ENCODE measurements around the gene LYRM9. TPM values are rescaled to one million over a fixed set of nuclear protein-coding genes. Genes with fewer than 3 reads are reported as not detected.
"Not testable (repeated sequence)": the region's sequence is repeated elsewhere in the genome, so short reads cannot be mapped to it uniquely, and the experiment has no call there.

The LYRM9 gene
- total and polyA plus RNA-seq, 7 donors: 2.1 to 27.1 (median 15.5) TPM

DNA sequence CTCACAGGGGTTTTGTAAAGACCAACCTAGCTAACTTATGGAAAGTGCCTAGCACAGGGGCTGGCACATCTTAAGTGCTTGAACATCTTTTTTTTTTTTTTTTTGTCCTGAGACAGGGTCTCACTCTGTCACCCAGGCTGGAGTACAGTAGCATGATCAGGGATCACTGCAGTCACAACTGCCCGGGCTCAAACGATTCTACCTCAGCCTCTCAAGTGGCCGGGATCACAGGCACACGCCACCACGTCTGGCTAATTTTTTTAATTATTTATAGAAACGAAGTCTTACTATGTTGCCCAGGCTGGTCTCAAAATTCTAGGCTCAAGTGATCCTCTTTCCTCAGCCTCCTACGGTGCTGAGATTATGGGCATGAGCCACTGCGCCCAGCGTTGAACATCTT, 1.3 kb downstream of the LYRM9 start:
- DNase-seq: no peak
- Histone ChIP-seq H3K9me3 (no peaks in the 10 kb centered on the region), H3K4me3 (no peak overlapping the region), H3K27me3 (peaks cover 0 to 15% (median 0%) of the 10 kb centered on the region in 3 donors), H3K27ac (no peak overlapping the region), H3K4me1 (peaks cover 0 to 12% (median 9%) of the 10 kb centered on the region in 4 donors), H3K36me3 (no peaks in the 10 kb centered on the region)
- 95 to 97% methylated on average over 9 of the region's 9 CpGs for WGBS, 2 donors
- intact Hi-C loops (cut with DNase I): loop anchor here (2.0 to 10.0 kb wide), 2 partner anchors 149 to 463 kb away; partner anchors contain the start of gene POLDIP2
- TF ChIP-seq POLR2A (IDR thresholded peaks at IDR 0.05): no peak
- TF ChIP-seq CTCF (IDR thresholded peaks at IDR 0.05): no peak

GRCh38 chr17:27889711-27890251, 3.4 kb downstream of the LYRM9 start:
- 96% methylated on average over 4 of the region's 4 CpGs for WGBS, 2 donors
- Histone ChIP-seq H3K4me1 (peaks cover 0 to 12% (median 9%) of the 10 kb centered on the region in 4 donors), H3K4me3 (no peak overlapping the region), H3K36me3 (no peaks in the 10 kb centered on the region), H3K9me3 (no peaks in the 10 kb centered on the region), H3K27ac (no peak overlapping the region), H3K27me3 (peaks cover 0 to 4% (median 0%) of the 10 kb centered on the region in 3 donors)
- intact Hi-C loops (cut with DNase I): loop anchor here (10.0 kb wide), 1 partner anchor 465 kb away; the partner anchor contains the start of gene POLDIP2
- TF ChIP-seq EP300 (IDR thresholded peaks at IDR 0.05) (no peak), POLR2AphosphoS5 (IDR thresholded peaks at IDR 0.05) (no peak), CTCF (IDR thresholded peaks at IDR 0.05) (no peak), POLR2A (IDR thresholded peaks at IDR 0.05) (no peak)
- DNase-seq: no peak

GRCh38 chr17:27888945-27889344, 4.2 kb downstream of the LYRM9 start:
- DNase-seq: no peak
- intact Hi-C loops (cut with DNase I): no loop called here
- no peak for TF ChIP-seq EP300 (IDR thresholded peaks at IDR 0.05)
- TF ChIP-seq POLR2A (IDR thresholded peaks at IDR 0.05): no peak
- TF ChIP-seq CTCF (IDR thresholded peaks at IDR 0.05): no peak
- no peak for TF ChIP-seq POLR2AphosphoS5 (IDR thresholded peaks at IDR 0.05)
- Histone ChIP-seq H3K27me3 (no peaks in the 10 kb centered on the region), H3K36me3 (no peaks in the 10 kb centered on the region), H3K4me3 (no peak overlapping the region), H3K4me1 (peaks cover 0 to 12% (median 9%) of the 10 kb centered on the region in 4 donors), H3K27ac (no peak overlapping the region), H3K9me3 (no peaks in the 10 kb centered on the region)
- 76 to 86% methylated on average over 7 of the region's 7 CpGs for WGBS, 2 donors

DNA sequence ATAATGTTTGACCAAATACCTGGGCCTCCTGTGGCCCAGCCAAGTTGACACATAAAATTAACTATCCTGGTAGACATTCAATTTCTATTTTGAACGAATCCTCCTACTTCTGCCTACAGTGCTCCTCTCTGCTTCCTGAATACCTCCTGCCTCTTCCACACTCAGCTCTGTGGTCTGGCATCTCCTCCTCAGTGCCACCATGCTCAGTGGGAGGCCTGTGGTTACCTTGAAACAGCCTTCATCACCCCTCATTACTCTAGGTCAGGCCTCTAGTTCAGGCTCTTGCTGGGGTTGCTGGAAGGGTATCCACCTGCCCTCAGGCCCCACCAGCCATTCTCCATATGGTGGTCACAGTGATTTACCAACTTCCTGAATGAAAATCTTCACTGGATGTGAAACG, 5.1 kb downstream of the LYRM9 start:
- H3K4me1 ChIP-seq: peaks cover 0 to 10% (median 6%) of the 10 kb centered on the region in 4 donors
- no peaks in the 10 kb centered on the region for H3K36me3 ChIP-seq
- H3K9me3 ChIP-seq: no peaks in the 10 kb centered on the region
- WGBS, 2 donors: 57 to 83% methylated on average over 2 of the region's 2 CpGs
- TF ChIP-seq POLR2A (IDR thresholded peaks at IDR 0.05) (no peak), CTCF (IDR thresholded peaks at IDR 0.05) (no peak), POLR2AphosphoS5 (IDR thresholded peaks at IDR 0.05) (no peak), EP300 (IDR thresholded peaks at IDR 0.05) (no peak)
- no peak for DNase-seq
- H3K4me3 ChIP-seq: no peak overlapping the region
- intact Hi-C loops (cut with DNase I): no loop called here
- no peaks in the 10 kb centered on the region for H3K27me3 ChIP-seq
- no peak overlapping the region for H3K27ac ChIP-seq

DNA sequence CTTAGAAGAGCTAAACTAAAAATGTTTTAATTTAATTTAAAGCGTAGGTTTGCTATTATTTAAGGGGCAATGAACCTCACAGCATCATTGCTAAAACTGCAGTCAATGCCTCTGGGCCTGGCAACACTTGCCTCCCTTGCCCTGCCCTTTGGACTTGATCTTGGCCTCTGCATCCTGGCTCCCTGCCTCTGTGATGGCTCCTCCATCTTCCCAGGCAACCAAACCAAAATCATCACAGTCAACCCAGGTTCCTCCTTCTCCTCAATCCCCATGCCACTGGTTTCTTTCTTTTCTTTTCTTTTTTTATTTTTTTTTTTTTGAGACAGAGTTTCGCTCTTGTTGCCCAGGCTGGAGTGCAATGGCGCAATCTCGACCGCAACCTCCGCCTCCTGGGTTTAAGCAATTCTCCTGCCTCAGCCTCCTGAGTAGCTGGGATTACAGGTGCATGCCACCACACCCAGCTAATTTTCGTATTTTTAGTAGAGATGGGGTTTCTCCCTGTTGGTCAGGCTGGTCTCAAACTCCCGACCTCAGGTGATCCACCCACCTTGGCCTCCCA, 6.7 kb downstream of the LYRM9 start:
- H3K4me1 ChIP-seq; intact Hi-C loops (cut with DNase I); DNase-seq; H3K27me3 ChIP-seq; H3K9me3 ChIP-seq; H3K4me3 ChIP-seq; H3K36me3 ChIP-seq; H3K27ac ChIP-seq: not testable (repeated sequence)
- WGBS, 2 donors: 91% methylated on average over 8 of the region's 8 CpGs

Measured in sigmoid colon (tissue), 7 donors.